Activated CD8-positive, alpha-beta T cell treated with anti-CD3 and anti-CD28 coated beads, Interleukin-2, amount 10 ng/mL, durations not matched to agents 7 days and 5 days (primary cell): Measurements from ENCODE around the gene MYCT1. TPM values are rescaled to one million over a fixed set of nuclear protein-coding genes. Genes with fewer than 3 reads are reported as not detected.

Experiments
- ATAC-seq: fragments of 150-1000 bp; cut with Tn5 transposase; one replicate; pipeline ENCODE4 v1.10.0; 2021; ENCODE audit warnings: moderate library complexity
- CTCF ChIA-PET: fragments of 350-600 bp; sonication (Branson Sonifier 250); formaldehyde crosslinking; loops from one replicate; lab custom pipeline; 2021; ENCODE audit warnings: antibody characterized with exemption; lab: Charles Lee
- POLR2A ChIA-PET: fragments of 350-600 bp; sonication (Branson Sonifier 250); formaldehyde crosslinking; loops from one replicate; lab custom pipeline; 2021; ENCODE audit warnings: antibody characterized with exemption; lab: Charles Lee
- DNase-seq: peaks from one replicate; pipeline ENCODE4 v3.0.0-alpha.2; 2020
- H3K27ac Mint-ChIP-seq: one replicate; pipeline ENCODE4 v1.8.0; 2021; ENCODE audit warnings: mild to moderate bottlenecking, mixed read lengths
- H3K27me3 Mint-ChIP-seq: one replicate; pipeline ENCODE4 v1.8.0; 2021; ENCODE audit warnings: low read depth, mixed read lengths
- H3K36me3 Mint-ChIP-seq: one replicate; pipeline ENCODE4 v1.8.0; 2021; ENCODE audit warnings: low read depth, mixed read lengths
- H3K4me1 Mint-ChIP-seq: one replicate; pipeline ENCODE4 v1.8.0; 2021; ENCODE audit warnings: low read depth, mixed read lengths
- H3K4me3 Mint-ChIP-seq: one replicate; pipeline ENCODE4 v1.8.0; 2021; ENCODE audit warnings: mild to moderate bottlenecking, mixed read lengths
- H3K9me3 Mint-ChIP-seq: one replicate; pipeline ENCODE4 v1.8.0; 2022; ENCODE audit warnings: mixed read lengths; ENCODE audit not compliant: insufficient read depth
- total RNA-seq, 2 experiments: library from RNA; stranded (reverse); gene quantifications; one replicate each; pipeline ENCODE4 v1.2.3, GENCODE V29; 2021

Gene MYCT1
- total RNA-seq, 2 experiments from 2014 or later = not detected

GRCh38 chr6:152771061-152771687 lies 73.5 kb downstream of the MYCT1 start:
- Mint-ChIP-seq H3K27me3 (no peaks in the 10 kb centered on the region), H3K4me3 (no peak overlapping the region), H3K36me3 (no peaks in the 10 kb centered on the region), H3K4me1 (no peaks in the 10 kb centered on the region), H3K27ac (no peak overlapping the region), H3K9me3 (no peaks in the 10 kb centered on the region)
- POLR2A ChIA-PET = no interaction called here
- DNase-seq (no peak), ATAC-seq (no peak)
- CTCF ChIA-PET = no interaction called here

Other genes starting within 250 kb of the MYCT1 start
- 10 to 100 TPM; 57.0 to 63.8 TPM for gene SYNE1, start 60.5 kb upstream of the MYCT1 start, total RNA-seq
- gene VIP, start 52.9 kb downstream of the MYCT1 start, total RNA-seq = not detected